Aorta (tissue), 5 donors: ENCODE measurements around the gene CYP4F12. TPM values are rescaled to one million over a fixed set of nuclear protein-coding genes. Genes with fewer than 3 reads are reported as not detected.

Experiments used
- ATAC-seq: fragments of 200-7000 bp; cut with Tn5 transposase; one replicate; pipeline ENCODE4 v1.9.1; 2022; ENCODE audit warnings: moderate library complexity; ENCODE audit not compliant: low FRiP score
- DNase-seq, 2 donors: peaks; one replicate each; pipeline ENCODE4 v3.0.0-alpha.2; 2020
- H3K27ac ChIP-seq, 2 donors: one replicate each; pipeline ENCODE4 v1.5.1; 2013; ENCODE audit warnings: low read length in 2 of 2, mild to moderate bottlenecking in 2 of 2, moderate library complexity in 2 of 2, control low read depth in 1 of 2, inconsistent platforms in 1 of 2, low read depth in 1 of 2
- H3K27me3 ChIP-seq, 2 donors: one replicate each; pipeline ENCODE4 v1.6.1; 2013; ENCODE audit warnings: control low read depth in 1 of 2, low read length in 1 of 2, mild to moderate bottlenecking in 1 of 2, moderate library complexity in 1 of 2; ENCODE audit not compliant: insufficient read depth in 2 of 2, control insufficient read depth in 1 of 2
- H3K36me3 ChIP-seq, 2 donors: one replicate each; pipeline ENCODE4 v1.6.1; 2013; ENCODE audit warnings: control low read depth in 1 of 2, low read length in 1 of 2, mild to moderate bottlenecking in 1 of 2; ENCODE audit not compliant: insufficient read depth in 2 of 2, control insufficient read depth in 1 of 2
- H3K4me1 ChIP-seq, 2 donors: one replicate each; pipeline ENCODE4 v1.6.1; 2013; ENCODE audit warnings: low read length in 2 of 2, control low read depth in 1 of 2, mild to moderate bottlenecking in 1 of 2, moderate library complexity in 1 of 2; ENCODE audit not compliant: insufficient read depth in 2 of 2, control insufficient read depth in 1 of 2
- H3K4me3 ChIP-seq, 2 donors: one replicate each; pipeline ENCODE4 v1.5.1; 2013; ENCODE audit warnings: low read length in 2 of 2, control low read depth in 1 of 2, mild to moderate bottlenecking in 1 of 2
- H3K9me3 ChIP-seq: one replicate; pipeline ENCODE4 v1.6.1; 2013; ENCODE audit warnings: mild to moderate bottlenecking, low read length; ENCODE audit not compliant: control insufficient read depth
- WGBS, 2 donors: extraction: QIAGEN DNeasy Blood & Tissue Kit; methylation state at CpG; one replicate each; pipeline ENCODE4 v1.1.7; 2013; 5-methylcytosine and 5-hydroxymethylcytosine counted together
- intact Hi-C, 2 donors: fragments of 100-400 bp; cut with DNase I; formaldehyde crosslinking; loops; one replicate each; pipeline versions ENCODE4 v1.14.2 to v1.15.0; 2022
- long read RNA-seq, 2 donors: library from polyadenylated mRNA; unstranded; transcript quantifications; one replicate each; pipeline ENCODE4 v2.0.0, GENCODE V29; 2020 to 2021
- polyA plus RNA-seq, 2 donors: library from polyadenylated mRNA; stranded (reverse); fragments of 200-250 nt; gene quantifications; one replicate each; pipeline ENCODE4 v1.2.3, GENCODE V29; 2013
- total RNA-seq, 2 donors: library from RNA; stranded (reverse); fragmentation: NEBNext Ultra II Directional; extraction: Animal tissue kit (Norgen Biotek cat#: 25700); gene quantifications; one replicate each; pipeline ENCODE4 v1.2.1, GENCODE V29; 2021
- donor health status: healthy with polysubstance abuse.
- donor health status: Bipolar disorder and iron deficiency.
- donor health status: DM: no; HTN: no; CAD: no.
- donor health status: DM: no; HTN: no; CAD: no.
- donor health status: DM: yes; HTN: yes; CAD: no.

The CYP4F12 gene
- total RNA-seq (10 to 100 TPM in 1 of 2 donors, 1 to 10 TPM in 1; 3.1 to 14.1 TPM), polyA plus RNA-seq (1 to 10 TPM in 1 of 2 donors, under 1 TPM in 1; 0.43 to 7.0 TPM)
- long read RNA-seq, donor 1, partial matches to known transcripts = 1 of 15 reads
- long read RNA-seq, donor 1, other reads (novel, unspliced or antisense) = 11 of 15 reads
- long read RNA-seq, donor 2, partial matches to known transcripts = 2 of 5 reads
- long read RNA-seq, donor 2, other reads (novel, unspliced or antisense) = 3 of 5 reads

DNA sequence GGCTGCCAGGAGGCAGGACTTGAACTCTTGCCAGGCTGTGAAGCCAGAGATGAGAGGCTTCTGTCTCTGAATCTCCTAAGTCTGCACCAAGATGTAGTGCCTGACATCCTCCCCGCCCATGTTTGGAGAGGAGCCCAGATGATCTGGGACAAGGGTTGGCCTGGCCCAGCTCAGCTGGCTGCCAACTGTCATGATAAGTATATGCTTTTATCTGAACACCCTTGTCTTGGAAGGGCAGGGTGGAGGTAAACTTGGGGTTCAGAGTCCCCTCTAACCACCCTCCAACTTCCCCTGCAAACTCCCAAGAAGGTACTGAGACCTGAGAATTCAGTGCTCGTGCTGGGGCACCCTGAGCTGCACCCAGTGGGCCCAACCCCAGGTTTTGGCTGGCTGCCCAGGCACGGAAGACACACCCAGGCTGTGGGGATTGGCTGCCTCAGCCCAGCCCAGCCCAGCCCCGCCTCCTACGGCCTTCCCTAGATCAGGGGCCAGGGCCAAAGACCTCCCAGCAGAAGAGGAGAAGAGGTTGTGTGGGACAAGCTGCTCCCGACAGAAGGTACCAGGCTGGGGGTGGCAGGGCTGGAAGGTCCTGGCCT, at the start of gene CYP4F12:
Gene CYP4F12, plus strand, starts transcription at position 508 of the 596 bp plus-strand sequence. CDS start 443 bp downstream, outside the sequence.
- no peaks in the 10 kb centered on the region for H3K27me3 ChIP-seq
- intact Hi-C loops = no loop called here
- ATAC-seq (peak; percentile 92), DNase-seq (peak; percentile 86 to 91)
- no peaks in the 10 kb centered on the region for H3K36me3 ChIP-seq
- H3K27ac ChIP-seq = no peak within 1 kb of the TSS
- no peaks in the 10 kb centered on the region for H3K9me3 ChIP-seq
- H3K4me3 ChIP-seq = no peak within 1 kb of the TSS
- 36 to 38% methylated on average over 6 of the region's 6 CpGs for WGBS, 2 donors
- H3K4me1 ChIP-seq = no peaks in the 10 kb centered on the region

GRCh38 chr19:15623711-15624318, 49.1 kb upstream of the CYP4F12 start:
- Histone ChIP-seq H3K27ac (no peak overlapping the region), H3K9me3 (no peaks in the 10 kb centered on the region), H3K36me3 (no peaks in the 10 kb centered on the region), H3K4me3 (no peak overlapping the region), H3K4me1 (no peaks in the 10 kb centered on the region), H3K27me3 (no peaks in the 10 kb centered on the region)
- no peak for DNase-seq
- WGBS, 2 donors = 6 to 9% methylated on average over 9 of the region's 9 CpGs
- no peak for ATAC-seq
- intact Hi-C loops = loop anchor here in 1 of 2 donors (10.0 kb wide), 1 partner anchor 241 kb away; no protein-coding TSS in a partner anchor

- ATAC-seq (no peak), DNase-seq (no peak)
- Histone ChIP-seq H3K27me3 (no peaks in the 10 kb centered on the region), H3K4me3 (no peak overlapping the region), H3K4me1 (no peaks in the 10 kb centered on the region), H3K27ac (no peak overlapping the region), H3K9me3 (no peaks in the 10 kb centered on the region), H3K36me3 (no peaks in the 10 kb centered on the region)
- intact Hi-C loops = loop anchor here (2.0 to 10.0 kb wide), 4 partner anchors 236 to 554 kb away; no protein-coding TSS in a partner anchor
- 55 to 61% methylated on average over 22 of the region's 22 CpGs for WGBS, 2 donors
Measured at GRCh38 chr19:15628236-15629002, 44.5 kb upstream of the CYP4F12 start.

DNA sequence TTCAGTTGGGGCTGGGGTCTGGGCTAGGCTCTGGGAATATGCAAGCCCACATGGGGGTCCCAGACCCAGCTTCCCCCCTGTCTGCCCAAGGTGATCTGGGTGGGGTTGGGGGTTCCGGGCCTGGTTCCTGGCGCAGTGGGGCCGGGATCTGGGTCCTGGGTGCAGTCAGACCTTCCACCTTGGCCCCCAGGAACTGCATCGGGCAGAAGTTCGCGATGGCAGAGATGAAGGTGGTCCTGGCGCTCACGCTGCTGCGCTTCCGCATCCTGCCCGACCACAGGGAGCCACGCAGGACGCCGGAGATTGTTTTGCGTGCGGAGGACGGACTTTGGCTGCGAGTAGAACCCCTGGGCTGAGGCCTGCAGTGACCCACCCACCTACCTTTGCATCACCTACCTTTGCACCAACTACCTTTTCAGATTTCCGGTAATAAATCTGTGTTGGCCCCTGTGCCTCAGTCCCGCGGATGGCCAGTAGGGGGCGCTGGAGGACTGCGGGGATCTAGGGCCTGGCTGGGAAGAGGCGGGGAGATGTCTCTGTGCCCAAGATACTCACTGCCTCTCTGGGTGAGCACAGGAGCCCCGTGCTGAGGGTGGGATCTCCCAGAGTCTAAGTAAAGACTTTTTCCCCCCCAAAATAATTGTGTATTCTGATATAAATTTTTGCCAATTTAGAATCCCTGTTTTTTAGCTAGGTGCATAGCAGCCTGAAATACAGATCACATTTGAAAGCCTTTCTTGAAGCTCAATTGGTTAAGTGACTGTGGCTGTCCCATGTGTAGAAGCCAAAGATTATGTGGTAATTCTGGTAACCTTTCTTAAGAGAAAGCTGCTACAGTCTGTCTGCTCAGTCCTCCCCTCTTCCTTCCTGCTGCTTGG, 43.6 kb upstream of the CYP4F12 start:
- peak; percentile 88 for ATAC-seq
- intact Hi-C loops = loop anchor here (2.0 to 10.0 kb wide), 4 partner anchors 236 to 554 kb away; no protein-coding TSS in a partner anchor

DNA sequence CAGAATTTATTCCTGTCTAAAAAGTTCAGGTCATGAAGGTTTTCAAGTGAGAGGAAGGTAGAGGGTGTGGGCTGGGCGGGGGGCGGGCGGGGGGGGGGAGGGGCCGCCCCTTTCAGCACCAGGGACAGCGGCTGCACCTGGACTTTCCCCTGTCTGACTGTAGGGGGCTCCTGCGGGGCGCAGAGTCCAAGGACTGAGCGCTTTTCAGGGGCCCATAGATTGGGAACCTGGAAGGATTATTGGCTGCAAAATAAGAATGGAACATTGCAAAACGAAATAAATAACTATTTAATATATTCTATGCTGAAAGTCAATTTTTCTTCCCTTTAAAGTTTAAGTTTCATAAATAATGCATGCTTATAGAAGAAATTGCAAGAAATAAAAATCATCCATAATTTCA, 41.1 kb upstream of the CYP4F12 start:
- Histone ChIP-seq H3K36me3 (no peaks in the 10 kb centered on the region), H3K4me3 (no peak overlapping the region), H3K27ac (no peak overlapping the region), H3K9me3 (peaks cover 2% of the 10 kb centered on the region), H3K27me3 (no peaks in the 10 kb centered on the region), H3K4me1 (no peaks in the 10 kb centered on the region)
- intact Hi-C loops = loop anchor here in 1 of 2 donors (10.0 kb wide), 1 partner anchor 233 kb away; no protein-coding TSS in a partner anchor
- ATAC-seq (no peak), DNase-seq (no peak)
- WGBS, 2 donors = 1 to 2% methylated on average over 7 to 9 of the region's 9 CpGs

More for the DNA sequence above, 43.6 kb upstream of the CYP4F12 start:
- Histone ChIP-seq H3K36me3 (no peaks in the 10 kb centered on the region), H3K4me1 (no peaks in the 10 kb centered on the region), H3K9me3 (no peaks in the 10 kb centered on the region), H3K27ac (no peak overlapping the region), H3K27me3 (no peaks in the 10 kb centered on the region), H3K4me3 (no peak overlapping the region)
- WGBS, 2 donors = 15% methylated on average over 25 of the region's 25 CpGs
- peak; percentile 83 to 94 for DNase-seq

GRCh38 chr19:15633082-15633835, 39.6 kb upstream of the CYP4F12 start:
- no peak for DNase-seq
- Histone ChIP-seq H3K4me1 (no peaks in the 10 kb centered on the region), H3K9me3 (peaks cover 2% of the 10 kb centered on the region), H3K4me3 (no peak overlapping the region), H3K27me3 (no peaks in the 10 kb centered on the region), H3K27ac (no peak overlapping the region), H3K36me3 (no peaks in the 10 kb centered on the region)
- no peak for ATAC-seq
- 50 to 52% methylated on average over 5 of the region's 5 CpGs for WGBS, 2 donors
- intact Hi-C loops = loop anchor here in 1 of 2 donors (10.0 kb wide), 1 partner anchor 232 kb away; no protein-coding TSS in a partner anchor

DNA sequence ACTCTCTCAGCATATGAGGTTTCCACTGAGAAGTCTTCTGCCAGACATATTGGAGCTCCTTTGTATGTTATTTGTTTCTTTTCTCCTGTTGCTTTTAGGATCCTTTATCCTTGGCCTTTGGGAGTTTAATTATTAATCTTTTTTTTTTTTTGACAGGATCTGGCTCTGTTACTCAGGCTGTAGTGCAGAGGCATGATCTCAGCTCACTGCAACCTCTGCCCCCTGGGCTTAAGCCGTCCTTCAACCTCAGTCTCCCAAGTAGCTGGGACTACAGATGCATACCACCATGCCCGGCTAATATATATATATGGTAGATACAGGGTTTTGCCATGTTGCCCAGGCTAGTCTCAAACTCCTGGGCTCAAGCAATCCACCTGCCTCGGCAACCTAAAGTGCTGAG, 38.8 kb upstream of the CYP4F12 start:
- Histone ChIP-seq H3K36me3 (no peaks in the 10 kb centered on the region), H3K4me1 (no peaks in the 10 kb centered on the region), H3K27ac (no peak overlapping the region), H3K9me3 (peaks cover 2% of the 10 kb centered on the region), H3K27me3 (no peaks in the 10 kb centered on the region), H3K4me3 (no peak overlapping the region)
- WGBS, 2 donors = 69 to 73% methylated on average over 3 of the region's 3 CpGs
- intact Hi-C loops = loop anchor here in 1 of 2 donors (10.0 kb wide), 1 partner anchor 231 kb away; no protein-coding TSS in a partner anchor
- DNase-seq = no peak
- no peak for ATAC-seq
